Measurements from ENCODE around the gene FBXO11. TPM values are rescaled to one million over a fixed set of nuclear protein-coding genes. Genes with fewer than 3 reads are reported as not detected.
"Not testable (repeated sequence)": the region's sequence is repeated elsewhere in the genome, so short reads cannot be mapped to it uniquely, and the experiment has no call there.

Gene FBXO11
- polyA plus RNA-seq, 1 of the 3 experiments (the other 2 are of a cell fraction): 26.6 TPM

DNA sequence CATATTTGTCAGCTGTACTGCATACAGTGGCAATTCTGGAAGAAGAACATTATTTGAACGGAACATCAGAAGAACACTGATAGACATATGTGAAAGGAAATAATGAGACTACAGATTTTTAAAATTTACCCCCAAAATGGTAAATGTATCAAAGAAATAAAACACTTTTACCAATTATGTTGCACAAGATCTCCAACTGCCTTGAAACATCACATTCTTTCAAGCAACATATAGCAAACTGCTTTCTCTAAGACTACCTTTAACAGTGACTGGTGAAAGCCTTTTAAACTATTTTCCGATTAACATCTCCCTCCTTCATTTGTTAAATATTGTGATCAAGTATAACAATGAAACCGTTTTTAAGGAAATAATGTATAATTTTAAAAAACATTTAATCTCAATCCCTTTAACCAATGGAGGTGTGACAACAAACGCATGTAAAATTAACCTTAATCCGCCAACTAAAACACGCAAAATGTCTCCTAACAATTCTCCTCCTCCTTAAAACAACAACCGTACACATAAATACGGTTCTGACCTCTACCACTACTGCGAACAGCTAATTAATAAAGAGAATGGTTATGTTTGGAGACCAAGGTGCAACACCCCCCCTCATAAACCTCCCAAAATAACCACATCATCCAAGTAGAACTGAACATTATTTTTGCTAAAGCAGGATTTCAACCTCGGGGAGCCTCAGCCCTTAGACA lies 2.4 kb downstream of the FBXO11 start:
- H4K20me1 ChIP-seq (ENCODE audit: insufficient read depth): peaks cover 58% of the 10 kb centered on the region
- peaks cover 7 to 16% of the 10 kb centered on the region in 2 experiments; a peak in 2 of 4 replicates for H3K4me1 ChIP-seq (ENCODE audit: control insufficient read depth in 1 of 2, insufficient read depth in 2 of 2, low read depth in 1 of 2, low read length in 1 of 2)
- peaks cover 60% of the 10 kb centered on the region for H3K79me2 ChIP-seq (ENCODE audit: insufficient read depth)
- H3F3A ChIP-seq (replicated peaks; ENCODE audit: insufficient read depth): peaks cover 17% of the 10 kb centered on the region
- H3K27ac ChIP-seq (ENCODE audit: low read depth in 2 of 2, low read length in 1 of 2): peak overlapping the region; percentile 79 to 100
- H3K27me3 ChIP-seq (ENCODE audit: insufficient read depth): no peaks in the 10 kb centered on the region
- ChIA-PET CTCF (interaction anchor here (1.0 to 5.3 kb wide), 5 partner anchors 9 to 203 kb away, joined by 3 to 29 read pairs (median 5); no protein-coding TSS in a partner anchor), POLR2A (no interaction called here)
- H3K9me2 ChIP-seq: no peaks in the 10 kb centered on the region
- WGBS (ENCODE audit: low lambda C conversion rate): 5% methylated on average over 10 of the region's 10 CpGs
- H3K9ac ChIP-seq: peak overlapping the region; percentile 95
- H3K4me2 ChIP-seq: peak overlapping the region; percentile 81
- TF ChIP-seq GATA2 (CRISPR knock-in tag; IDR thresholded peaks at IDR 0.05) (no peak), YY1 (IDR thresholded peaks at IDR 0.05; ENCODE audit: low read depth) (no peak), ELF1 (IDR thresholded peaks at IDR 0.05) (no peak)
- TF ChIP-seq, protein P1, sequence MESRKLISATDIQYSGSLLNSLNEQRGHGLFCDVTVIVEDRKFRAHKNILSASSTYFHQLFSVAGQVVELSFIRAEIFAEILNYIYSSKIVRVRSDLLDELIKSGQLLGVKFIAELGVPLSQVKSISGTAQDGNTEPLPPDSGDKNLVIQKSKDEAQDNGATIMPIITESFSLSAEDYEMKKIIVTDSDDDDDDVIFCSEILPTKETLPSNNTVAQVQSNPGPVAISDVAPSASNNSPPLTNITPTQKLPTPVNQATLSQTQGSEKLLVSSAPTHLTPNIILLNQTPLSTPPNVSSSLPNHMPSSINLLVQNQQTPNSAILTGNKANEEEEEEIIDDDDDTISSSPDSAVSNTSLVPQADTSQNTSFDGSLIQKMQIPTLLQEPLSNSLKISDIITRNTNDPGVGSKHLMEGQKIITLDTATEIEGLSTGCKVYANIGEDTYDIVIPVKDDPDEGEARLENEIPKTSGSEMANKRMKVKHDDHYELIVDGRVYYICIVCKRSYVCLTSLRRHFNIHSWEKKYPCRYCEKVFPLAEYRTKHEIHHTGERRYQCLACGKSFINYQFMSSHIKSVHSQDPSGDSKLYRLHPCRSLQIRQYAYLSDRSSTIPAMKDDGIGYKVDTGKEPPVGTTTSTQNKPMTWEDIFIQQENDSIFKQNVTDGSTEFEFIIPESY (IDR thresholded peaks at IDR 0.05; ENCODE audit: borderline replicate concordance, low read depth): no peak
- TF ChIP-seq, protein P2, sequence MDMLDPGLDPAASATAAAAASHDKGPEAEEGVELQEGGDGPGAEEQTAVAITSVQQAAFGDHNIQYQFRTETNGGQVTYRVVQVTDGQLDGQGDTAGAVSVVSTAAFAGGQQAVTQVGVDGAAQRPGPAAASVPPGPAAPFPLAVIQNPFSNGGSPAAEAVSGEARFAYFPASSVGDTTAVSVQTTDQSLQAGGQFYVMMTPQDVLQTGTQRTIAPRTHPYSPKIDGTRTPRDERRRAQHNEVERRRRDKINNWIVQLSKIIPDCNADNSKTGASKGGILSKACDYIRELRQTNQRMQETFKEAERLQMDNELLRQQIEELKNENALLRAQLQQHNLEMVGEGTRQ (IDR thresholded peaks at IDR 0.05; ENCODE audit: borderline replicate concordance, low read depth, low read length): no peak
- H3K36me3 ChIP-seq (replicated peaks in 1 of 2; ENCODE audit: control insufficient read depth in 1 of 2, insufficient read depth in 2 of 2, low read length in 1 of 2): no peaks in the 10 kb centered on the region
- H2AFZ ChIP-seq (ENCODE audit: low read depth): no peak overlapping the region
- DNase-seq: no peak
- peak overlapping the region; percentile 80 to 98 for H3K4me3 ChIP-seq (ENCODE audit: low read depth in 2 of 2, low read length in 1 of 2)
- H3K9me3 ChIP-seq: no peaks in the 10 kb centered on the region

DNA sequence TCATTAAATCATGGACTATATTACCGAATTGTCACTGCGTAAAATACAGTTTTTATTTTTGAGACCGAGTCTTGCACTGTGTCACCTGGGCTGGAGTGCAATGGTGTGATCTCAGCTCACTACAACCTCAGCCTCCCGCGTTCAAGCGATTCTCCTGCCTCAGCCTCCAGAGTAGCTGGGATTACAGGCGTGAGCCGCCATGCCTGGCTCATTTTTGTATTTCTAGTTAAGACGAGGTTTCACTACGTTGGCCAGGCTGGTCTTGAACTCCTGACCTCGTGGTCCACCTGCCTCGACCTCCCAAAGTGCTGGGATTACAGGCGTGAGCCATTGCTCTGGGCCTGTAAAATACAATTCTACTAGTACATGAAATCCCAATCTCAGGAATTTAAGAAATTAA lies 4.4 kb downstream of the FBXO11 start:
- H3K79me2 ChIP-seq (ENCODE audit: insufficient read depth): peaks cover 80% of the 10 kb centered on the region
- DNase-seq; H3K4me3 ChIP-seq (ENCODE audit: low read depth in 2 of 2, low read length in 1 of 2); H3K27ac ChIP-seq (ENCODE audit: low read depth in 2 of 2, low read length in 1 of 2); H3K9me2 ChIP-seq; H3K27me3 ChIP-seq (ENCODE audit: insufficient read depth); H3K4me2 ChIP-seq; H2AFZ ChIP-seq (ENCODE audit: low read depth); H3K36me3 ChIP-seq (replicated peaks in 1 of 2; ENCODE audit: control insufficient read depth in 1 of 2, insufficient read depth in 2 of 2, low read length in 1 of 2); H3K9me3 ChIP-seq; H3K9ac ChIP-seq: not testable (repeated sequence)
- H3K4me1 ChIP-seq (ENCODE audit: control insufficient read depth in 1 of 2, insufficient read depth in 2 of 2, low read depth in 1 of 2, low read length in 1 of 2): peaks cover 11 to 16% of the 10 kb centered on the region in 2 experiments; a peak in 3 of 4 replicates
- WGBS (ENCODE audit: low lambda C conversion rate): 95% methylated on average over 13 of the region's 13 CpGs
- H3F3A ChIP-seq (replicated peaks; ENCODE audit: insufficient read depth): peaks cover 15% of the 10 kb centered on the region
- ChIA-PET CTCF (interaction anchor here (0.6 to 5.3 kb wide), 7 partner anchors 8 to 514 kb away, joined by 3 to 29 read pairs (median 5); no protein-coding TSS in a partner anchor), POLR2A (interaction anchor here (0.8 kb wide), 1 partner anchor 118 kb away, joined by 3 read pairs; no protein-coding TSS in a partner anchor)
- H4K20me1 ChIP-seq (ENCODE audit: insufficient read depth): peaks cover 78% of the 10 kb centered on the region

DNA sequence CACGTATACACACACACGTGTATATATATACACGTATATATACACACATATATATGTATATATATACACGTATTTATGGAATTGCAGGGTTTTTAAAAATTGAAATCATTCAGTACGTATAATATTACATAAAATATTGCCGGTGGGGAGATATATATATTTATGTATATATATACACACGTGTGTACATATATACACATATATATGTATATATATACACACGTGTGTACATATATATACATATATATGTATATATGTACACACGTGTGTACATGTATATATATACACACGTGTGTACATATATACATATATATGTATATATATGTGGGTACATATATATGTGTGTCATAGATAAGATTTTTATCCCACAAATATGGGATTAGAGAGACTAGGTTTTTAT lies 5.4 kb downstream of the FBXO11 start:
- CTCF ChIA-PET: interaction anchor here (0.8 to 5.3 kb wide), 4 partner anchors 9 to 67 kb away, joined by 3 to 29 read pairs (median 3); no protein-coding TSS in a partner anchor
- TF ChIP-seq NFIC (IDR thresholded peaks at IDR 0.05; ENCODE audit: borderline replicate concordance): no peak
- TF ChIP-seq TAF1 (IDR thresholded peaks at IDR 0.05; ENCODE audit: borderline replicate concordance, low read depth, low read length): no peak
- no peak for TF ChIP-seq JUND (IDR thresholded peaks at IDR 0.05)
- TF ChIP-seq TCF12 (IDR thresholded peaks at IDR 0.05): no peak
- TF ChIP-seq, protein P3, sequence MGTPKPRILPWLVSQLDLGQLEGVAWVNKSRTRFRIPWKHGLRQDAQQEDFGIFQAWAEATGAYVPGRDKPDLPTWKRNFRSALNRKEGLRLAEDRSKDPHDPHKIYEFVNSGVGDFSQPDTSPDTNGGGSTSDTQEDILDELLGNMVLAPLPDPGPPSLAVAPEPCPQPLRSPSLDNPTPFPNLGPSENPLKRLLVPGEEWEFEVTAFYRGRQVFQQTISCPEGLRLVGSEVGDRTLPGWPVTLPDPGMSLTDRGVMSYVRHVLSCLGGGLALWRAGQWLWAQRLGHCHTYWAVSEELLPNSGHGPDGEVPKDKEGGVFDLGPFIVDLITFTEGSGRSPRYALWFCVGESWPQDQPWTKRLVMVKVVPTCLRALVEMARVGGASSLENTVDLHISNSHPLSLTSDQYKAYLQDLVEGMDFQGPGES (IDR thresholded peaks at IDR 0.05; ENCODE audit: low read depth, low read length): no peak
- TF ChIP-seq EZH2phosphoT487 (IDR thresholded peaks at IDR 0.05; ENCODE audit: borderline replicate concordance, low read depth): no peak
- TF ChIP-seq MXI1 (IDR thresholded peaks at IDR 0.05; ENCODE audit: low read depth, low read length): no peak
- TF ChIP-seq FOXJ3 (CRISPR knock-in tag; IDR thresholded peaks at IDR 0.05): no peak
- no peak for TF ChIP-seq ELF1 (IDR thresholded peaks at IDR 0.05)
- no peak for TF ChIP-seq RAD21 (IDR thresholded peaks at IDR 0.05; ENCODE audit: low read length)
- TF ChIP-seq, protein P4, sequence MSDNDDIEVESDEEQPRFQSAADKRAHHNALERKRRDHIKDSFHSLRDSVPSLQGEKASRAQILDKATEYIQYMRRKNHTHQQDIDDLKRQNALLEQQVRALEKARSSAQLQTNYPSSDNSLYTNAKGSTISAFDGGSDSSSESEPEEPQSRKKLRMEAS (IDR thresholded peaks at IDR 0.05; ENCODE audit: low read depth): no peak
- no peak for TF ChIP-seq POLR2AphosphoS5 (IDR thresholded peaks at IDR 0.05; ENCODE audit: low read depth, low read length)

More for the DNA sequence above, 5.4 kb downstream of the FBXO11 start:
- WGBS (ENCODE audit: low lambda C conversion rate): 96% methylated on average over 10 of the region's 10 CpGs
- H3K9me3 ChIP-seq: no peaks in the 10 kb centered on the region
- no peaks in the 10 kb centered on the region for H3K9me2 ChIP-seq
- no peak overlapping the region for H3K27ac ChIP-seq (ENCODE audit: low read depth in 2 of 2, low read length in 1 of 2)
- no peak overlapping the region for H2AFZ ChIP-seq (ENCODE audit: low read depth)
- H3K36me3 ChIP-seq (replicated peaks in 1 of 2; ENCODE audit: control insufficient read depth in 1 of 2, insufficient read depth in 2 of 2, low read length in 1 of 2): peaks cover 4 to 11% of the 10 kb centered on the region in 2 experiments
- POLR2A ChIA-PET: no interaction called here
- H4K20me1 ChIP-seq (ENCODE audit: insufficient read depth): peaks cover 89% of the 10 kb centered on the region
- no peak overlapping the region for H3K9ac ChIP-seq
- H3K79me2 ChIP-seq (ENCODE audit: insufficient read depth): peaks cover 91% of the 10 kb centered on the region
- H3K4me1 ChIP-seq (ENCODE audit: control insufficient read depth in 1 of 2, insufficient read depth in 2 of 2, low read depth in 1 of 2, low read length in 1 of 2): peaks cover 11 to 16% of the 10 kb centered on the region in 2 experiments; a peak in 3 of 4 replicates
- peaks cover 14% of the 10 kb centered on the region for H3F3A ChIP-seq (replicated peaks; ENCODE audit: insufficient read depth)
- no peak for DNase-seq
- no peak overlapping the region for H3K4me2 ChIP-seq
- H3K4me3 ChIP-seq (ENCODE audit: low read depth in 2 of 2, low read length in 1 of 2): no peak overlapping the region
- no peaks in the 10 kb centered on the region for H3K27me3 ChIP-seq (ENCODE audit: insufficient read depth)

All from SK-N-SH (cell line).